GM18511 (cell line): Measurements from ENCODE around the gene LRRC2.
"Not testable (repeated sequence)": the region's sequence is repeated elsewhere in the genome, so short reads cannot be mapped to it uniquely, and the experiment has no call there.

Source experiments
- ATAC-seq: cut with Tn5 transposase; IDR thresholded peaks from one replicate; pipeline ENCODE4 v1.9.1; 2021; ENCODE audit warnings: mild to moderate bottlenecking, moderate library complexity; ENCODE audit not compliant: unreplicated experiment

The LRRC2 gene

GRCh38 chr3:46558184-46559043 is 7.7 kb downstream of the LRRC2 start:
- peak; percentile 93 for ATAC-seq

- no peak for ATAC-seq
Measured at GRCh38 chr3:46557814-46558183, 8.3 kb downstream of the LRRC2 start.

GRCh38 chr3:46553154-46553553 is 12.9 kb downstream of the LRRC2 start:
- no peak for ATAC-seq

- ATAC-seq: no peak
Measured at GRCh38 chr3:46552538-46552937, 13.6 kb downstream of the LRRC2 start.

- ATAC-seq: no peak
Measured at GRCh38 chr3:46551615-46552014, 14.5 kb downstream of the LRRC2 start.

GRCh38 chr3:46549989-46550388 is 16.1 kb downstream of the LRRC2 start:
- no peak for ATAC-seq

GRCh38 chr3:46549408-46549904 is 16.6 kb downstream of the LRRC2 start:
- ATAC-seq: no peak

GRCh38 chr3:46548611-46549010 is 17.5 kb downstream of the LRRC2 start:
- not testable (repeated sequence) for ATAC-seq

- ATAC-seq: no peak
Measured at GRCh38 chr3:46546896-46547440, 19.1 kb downstream of the LRRC2 start.

GRCh38 chr3:46545818-46546630 is 20.1 kb downstream of the LRRC2 start:
- no peak for ATAC-seq

- ATAC-seq: no peak
Measured at GRCh38 chr3:46544771-46545503, 21.2 kb downstream of the LRRC2 start.

- ATAC-seq: no peak
Measured at GRCh38 chr3:46542801-46543201, 23.3 kb downstream of the LRRC2 start.

GRCh38 chr3:46542344-46542743 is 23.8 kb downstream of the LRRC2 start:
- no peak for ATAC-seq

- no peak for ATAC-seq
Measured at GRCh38 chr3:46541835-46542234, 24.3 kb downstream of the LRRC2 start.

GRCh38 chr3:46540550-46540949 is 25.6 kb downstream of the LRRC2 start:
- no peak for ATAC-seq

GRCh38 chr3:46539443-46540005 is 26.6 kb downstream of the LRRC2 start:
- ATAC-seq: no peak

- peak; percentile 88 for ATAC-seq
Measured at GRCh38 chr3:46538803-46539442, 27.2 kb downstream of the LRRC2 start.

GRCh38 chr3:46538425-46538802 is 27.7 kb downstream of the LRRC2 start:
- ATAC-seq: not testable (repeated sequence)

- no peak for ATAC-seq
Measured at GRCh38 chr3:46537779-46538178, 28.3 kb downstream of the LRRC2 start.

GRCh38 chr3:46537316-46537715 is 28.8 kb downstream of the LRRC2 start:
- ATAC-seq: no peak
